ENCODE results near the gene METAP1D. TPM values are rescaled to one million over a fixed set of nuclear protein-coding genes. Genes with fewer than 3 reads are reported as not detected.

Gene METAP1D
- total and polyA plus RNA-seq, 9 donors, result 7.0 to 14.3 (median 10.9) TPM

DNA sequence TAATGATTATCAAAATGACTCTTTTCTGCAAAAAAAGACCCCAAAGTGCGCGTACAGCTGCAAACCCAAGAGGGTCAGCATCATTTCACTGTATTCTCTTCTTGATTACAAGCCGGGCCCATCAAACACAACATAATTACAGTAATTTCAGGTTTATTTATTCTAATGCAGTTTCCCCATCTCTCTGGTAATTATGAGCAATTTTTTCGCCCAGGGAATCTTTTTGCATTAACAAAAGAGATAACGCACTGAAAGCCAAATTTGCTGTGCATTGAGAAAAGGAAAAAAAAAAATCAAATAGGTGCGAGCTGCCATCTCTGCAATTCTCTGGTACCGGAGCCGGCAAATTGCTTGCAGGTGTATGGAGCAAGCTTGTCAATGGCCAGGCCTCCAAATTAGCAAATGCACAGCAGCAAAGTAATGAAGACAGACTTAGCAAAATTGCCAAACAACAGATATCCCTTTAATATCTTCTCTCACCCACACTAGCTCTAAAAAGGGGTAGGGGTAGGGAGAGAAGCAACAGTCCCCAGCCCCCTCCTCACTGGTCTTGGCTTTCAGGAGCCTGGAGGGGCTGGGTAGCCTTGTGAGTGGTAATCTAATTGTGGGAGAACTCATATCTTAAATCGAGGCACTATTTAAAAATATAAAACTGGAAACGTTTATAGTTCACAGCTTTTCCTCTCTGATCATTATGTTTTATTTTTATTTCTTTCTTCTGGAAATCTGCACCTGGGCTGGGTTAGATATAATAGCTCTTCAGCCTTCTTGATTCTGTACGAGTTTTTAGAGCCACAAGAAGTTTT, 92.2 kb downstream of the METAP1D start:
- TF ChIP-seq POLR2A (IDR thresholded peaks at IDR 0.05) (no peak), EP300 (IDR thresholded peaks at IDR 0.05) (no peak)
- TF ChIP-seq, protein P1, sequence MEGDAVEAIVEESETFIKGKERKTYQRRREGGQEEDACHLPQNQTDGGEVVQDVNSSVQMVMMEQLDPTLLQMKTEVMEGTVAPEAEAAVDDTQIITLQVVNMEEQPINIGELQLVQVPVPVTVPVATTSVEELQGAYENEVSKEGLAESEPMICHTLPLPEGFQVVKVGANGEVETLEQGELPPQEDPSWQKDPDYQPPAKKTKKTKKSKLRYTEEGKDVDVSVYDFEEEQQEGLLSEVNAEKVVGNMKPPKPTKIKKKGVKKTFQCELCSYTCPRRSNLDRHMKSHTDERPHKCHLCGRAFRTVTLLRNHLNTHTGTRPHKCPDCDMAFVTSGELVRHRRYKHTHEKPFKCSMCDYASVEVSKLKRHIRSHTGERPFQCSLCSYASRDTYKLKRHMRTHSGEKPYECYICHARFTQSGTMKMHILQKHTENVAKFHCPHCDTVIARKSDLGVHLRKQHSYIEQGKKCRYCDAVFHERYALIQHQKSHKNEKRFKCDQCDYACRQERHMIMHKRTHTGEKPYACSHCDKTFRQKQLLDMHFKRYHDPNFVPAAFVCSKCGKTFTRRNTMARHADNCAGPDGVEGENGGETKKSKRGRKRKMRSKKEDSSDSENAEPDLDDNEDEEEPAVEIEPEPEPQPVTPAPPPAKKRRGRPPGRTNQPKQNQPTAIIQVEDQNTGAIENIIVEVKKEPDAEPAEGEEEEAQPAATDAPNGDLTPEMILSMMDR (IDR thresholded peaks at IDR 0.05), result no peak
- Histone ChIP-seq H3K27ac (no peak overlapping the region), H3K9me3 (no peaks in the 10 kb centered on the region), H3K27me3 (peaks cover 29% of the 10 kb centered on the region), H3K4me3 (no peak overlapping the region), H3K36me3 (no peaks in the 10 kb centered on the region), H3K4me1 (ENCODE audit: insufficient read depth) (peaks cover 10% of the 10 kb centered on the region)
- intact Hi-C loops (cut with DNase I), result loop anchor here in 1 of 4 donors (10.0 kb wide), 1 partner anchor 397 kb away; no protein-coding TSS in a partner anchor
- no peak for DNase-seq
- 19 to 23% (median 21%) methylated on average over 11 of the region's 11 CpGs for WGBS, 3 donors

DNA sequence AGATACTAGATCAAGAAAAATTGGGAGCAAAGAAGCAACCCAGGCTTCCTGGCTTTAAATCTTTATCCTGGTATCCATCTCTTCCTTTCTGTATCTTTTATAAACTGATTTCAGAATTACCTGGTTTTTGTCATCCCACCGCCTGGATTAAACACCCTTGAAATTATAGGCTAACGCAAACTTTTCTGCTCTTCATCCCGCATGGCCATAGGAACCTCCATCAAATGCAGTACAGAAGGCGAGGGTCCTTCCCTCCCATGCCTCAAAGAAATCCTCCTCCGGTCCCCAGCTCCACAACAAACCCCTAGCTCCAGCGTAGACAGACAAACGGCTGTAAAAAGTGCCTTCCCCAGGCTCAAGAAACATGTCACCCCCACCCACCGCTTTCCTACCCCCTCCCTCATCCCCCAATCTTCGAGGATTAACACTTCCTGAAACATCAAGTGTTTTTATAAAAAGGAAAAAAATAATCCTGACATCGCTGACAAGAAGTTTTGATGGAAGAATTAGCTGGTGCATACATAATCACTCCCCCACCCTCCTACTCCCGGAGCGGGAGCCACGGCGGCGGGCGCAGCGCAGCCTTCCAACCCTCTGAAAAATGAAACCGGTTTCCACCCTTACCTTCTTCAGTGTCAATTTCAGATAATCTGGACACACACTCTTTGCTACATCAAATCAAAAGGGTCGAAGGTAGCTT, 93.1 kb downstream of the METAP1D start:
- Histone ChIP-seq H3K36me3 (no peaks in the 10 kb centered on the region), H3K4me1 (ENCODE audit: insufficient read depth) (peaks cover 12% of the 10 kb centered on the region), H3K27ac (no peak overlapping the region), H3K9me3 (no peaks in the 10 kb centered on the region), H3K4me3 (no peak overlapping the region), H3K27me3 (peaks cover 22% of the 10 kb centered on the region)
- WGBS, 3 donors, result 11 to 13% (median 12%) methylated on average over 19 of the region's 19 CpGs
- TF ChIP-seq POLR2A (IDR thresholded peaks at IDR 0.05) (no peak), EP300 (IDR thresholded peaks at IDR 0.05) (no peak)
- TF ChIP-seq, protein P1 (IDR thresholded peaks at IDR 0.05), result no peak
- intact Hi-C loops (cut with DNase I), result loop anchor here in 1 of 4 donors (10.0 kb wide), 1 partner anchor 398 kb away; no protein-coding TSS in a partner anchor
- DNase-seq, result no peak

DNA sequence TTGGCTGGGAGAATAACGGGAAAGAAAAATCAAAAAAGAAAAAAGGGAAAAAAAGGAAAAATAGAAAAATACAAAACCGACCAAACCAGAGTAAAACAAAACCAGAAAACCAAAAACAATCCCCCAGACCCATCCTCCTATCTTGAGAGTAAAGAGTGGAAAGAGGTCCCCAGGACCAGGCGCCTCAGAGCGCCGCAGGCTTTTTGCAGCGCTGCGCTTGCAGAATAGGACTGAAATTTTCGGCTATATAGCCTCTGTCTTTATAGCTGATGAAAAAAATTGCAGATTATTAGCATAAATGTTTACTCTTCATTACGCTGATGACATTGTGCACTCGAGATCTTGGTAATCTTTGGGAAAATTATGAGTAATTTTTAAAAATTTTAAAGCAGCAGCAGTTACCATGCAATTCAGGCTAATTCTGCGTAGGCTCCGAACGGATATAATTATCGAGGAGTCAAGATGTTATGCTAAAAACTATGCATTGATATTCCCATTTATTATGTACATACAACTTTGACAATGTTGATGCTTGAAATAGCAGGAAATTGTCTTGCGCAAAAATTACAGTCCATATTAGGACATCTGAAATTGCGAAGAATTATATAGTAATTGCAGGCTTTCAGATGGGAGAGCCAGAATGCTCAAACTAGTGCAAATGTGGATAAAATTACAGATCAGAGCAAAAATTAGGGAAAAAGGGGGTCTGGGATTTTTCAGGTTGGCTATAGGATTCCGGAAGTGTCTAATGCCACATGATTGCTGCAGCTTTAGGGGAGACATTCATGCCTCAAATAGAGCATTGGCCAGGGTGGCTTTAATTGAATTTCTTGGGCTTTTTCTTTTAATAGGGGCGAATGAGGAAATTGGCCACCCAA, 93.9 kb downstream of the METAP1D start:
- 20 to 23% (median 22%) methylated on average over 18 of the region's 18 CpGs for WGBS, 3 donors
- Histone ChIP-seq H3K27me3 (peaks cover 25% of the 10 kb centered on the region), H3K36me3 (no peaks in the 10 kb centered on the region), H3K27ac (no peak overlapping the region), H3K4me3 (no peak overlapping the region), H3K4me1 (ENCODE audit: insufficient read depth) (peaks cover 12% of the 10 kb centered on the region), H3K9me3 (no peaks in the 10 kb centered on the region)
- DNase-seq, result no peak
- TF ChIP-seq EP300 (IDR thresholded peaks at IDR 0.05), result no peak
- TF ChIP-seq, protein P1 (IDR thresholded peaks at IDR 0.05), result no peak
- intact Hi-C loops (cut with DNase I), result loop anchor here in 1 of 4 donors (10.0 kb wide), 1 partner anchor 399 kb away; no protein-coding TSS in a partner anchor
